Stimulated activated CD4-positive, alpha-beta T cell treated with anti-CD3 and anti-CD28 coated beads, Interleukin-12 subunit alpha, Interleukin-12 subunit beta, amount 100 ng/mL, for 4 hours (primary cell): ENCODE results near the gene MBNL2.

ENCODE experiments used
- DNase-seq: peaks from one replicate; pipeline ENCODE4 v3.0.0-alpha.2; 2020

MBNL2 gene

GRCh38 chr13:97235549-97236231 is 13.6 kb downstream of the MBNL2 start:
- no peak for DNase-seq

- DNase-seq: no peak
These were observed 15.3 kb downstream of the MBNL2 start for GRCh38 chr13:97237388-97237787.

GRCh38 chr13:97238432-97238831 is 16.3 kb downstream of the MBNL2 start:
- DNase-seq: no peak

- DNase-seq: no peak
These were observed 16.8 kb downstream of the MBNL2 start for GRCh38 chr13:97238883-97239282.

- DNase-seq: no peak
These were observed 17.2 kb downstream of the MBNL2 start for GRCh38 chr13:97239306-97239705.

DNA sequence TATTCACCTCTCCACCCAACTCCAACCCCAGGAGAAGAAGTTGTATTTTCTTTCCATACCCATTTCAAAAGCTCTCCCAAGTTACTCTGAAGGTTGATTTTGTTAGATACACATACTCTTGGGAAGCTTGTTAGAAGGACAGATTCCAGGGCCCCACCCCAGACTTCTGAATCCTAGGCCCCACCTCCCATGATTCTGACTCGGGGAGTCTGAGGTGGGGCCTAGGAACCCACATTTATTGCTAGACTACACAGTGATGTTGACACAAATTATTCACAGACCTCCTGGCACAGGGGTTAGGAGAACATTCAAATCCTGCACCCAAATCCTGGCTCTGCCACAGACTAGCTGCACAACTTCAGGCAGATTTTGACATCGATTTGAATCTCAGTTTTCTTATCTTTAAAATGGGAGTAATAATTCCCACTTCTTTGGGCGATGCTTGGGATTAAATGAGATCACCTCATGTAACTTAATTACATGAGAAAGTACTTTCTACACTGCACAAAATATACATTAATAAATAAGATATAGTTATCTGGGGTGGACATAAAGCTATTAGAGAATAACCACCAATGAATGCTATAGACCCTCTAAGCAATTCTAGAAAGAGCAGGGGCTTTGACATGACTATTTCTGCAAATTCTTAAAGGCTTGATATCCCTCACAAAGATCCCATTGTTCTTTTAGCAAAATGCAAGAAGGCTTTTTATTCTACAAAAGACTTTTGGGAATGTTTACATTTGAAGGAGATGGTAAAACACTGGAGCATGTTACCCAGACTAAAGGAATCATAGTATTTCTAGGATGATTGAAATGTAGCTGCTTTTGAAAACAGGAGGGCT is 18.0 kb downstream of the MBNL2 start:
- no peak for DNase-seq

- DNase-seq: no peak
These were observed 18.9 kb downstream of the MBNL2 start for GRCh38 chr13:97240788-97241734.

GRCh38 chr13:97241761-97242160 is 19.6 kb downstream of the MBNL2 start:
- no peak for DNase-seq

- DNase-seq: no peak
These were observed 20.8 kb downstream of the MBNL2 start for GRCh38 chr13:97242755-97243497.

DNA sequence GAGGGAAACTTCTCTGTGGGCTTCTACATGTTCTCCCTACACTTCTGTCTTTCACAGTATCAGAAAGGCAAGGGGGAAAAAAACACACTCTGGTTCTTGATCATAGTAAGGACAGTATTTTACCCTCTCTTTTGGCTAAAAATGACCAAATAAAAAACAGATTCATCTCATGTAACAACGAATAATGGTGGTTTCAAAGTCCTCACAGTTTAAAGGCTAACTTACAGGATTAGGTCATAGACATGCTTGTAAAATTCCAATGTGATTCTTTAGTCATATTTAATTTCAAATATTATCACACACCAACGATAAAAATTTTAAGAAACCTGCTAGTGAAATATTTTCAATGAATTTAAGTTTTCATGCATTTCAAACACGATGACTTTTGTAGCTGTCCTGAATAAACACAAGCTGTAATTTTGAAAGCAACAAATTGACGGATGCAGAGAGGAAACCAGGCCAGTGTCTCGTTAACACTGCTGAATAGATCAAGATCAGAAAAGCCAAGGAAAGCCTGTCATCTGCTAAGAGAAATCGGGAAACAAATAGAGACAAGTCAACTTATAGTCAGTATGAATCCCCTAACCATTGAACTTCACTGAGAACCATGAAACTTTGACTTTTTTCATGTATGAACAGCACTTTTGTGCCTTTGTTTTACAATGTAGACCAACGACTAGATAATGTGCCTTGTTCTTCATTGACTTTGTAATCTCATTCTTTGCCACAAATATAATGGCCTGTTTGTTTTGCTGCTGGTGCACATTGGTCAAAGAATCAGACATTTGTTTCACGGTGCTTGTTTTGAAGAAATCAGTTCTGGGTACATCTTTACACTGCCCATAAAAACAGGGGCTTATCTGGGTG is 22.0 kb downstream of the MBNL2 start:
- DNase-seq: no peak

DNA sequence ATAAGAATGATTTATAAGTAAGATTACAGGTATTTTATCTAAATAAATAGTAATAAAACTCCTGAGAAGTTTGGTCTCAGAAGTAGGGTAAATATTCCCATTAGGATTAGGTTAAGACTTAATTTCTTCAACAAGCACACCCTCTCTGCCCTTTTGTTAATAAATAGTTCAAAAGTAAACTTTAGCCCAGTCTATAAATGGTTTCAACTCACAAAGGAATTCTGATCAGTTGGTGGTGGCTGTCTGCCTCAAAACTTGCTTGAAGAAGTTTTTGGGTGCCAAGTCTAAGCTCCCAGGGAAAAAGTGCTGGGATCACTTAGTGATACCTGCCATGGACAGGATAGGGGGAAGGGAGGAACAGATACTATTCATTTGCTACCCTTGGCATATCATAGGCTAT is 22.9 kb downstream of the MBNL2 start:
- DNase-seq: no peak

- no peak for DNase-seq
These were observed 24.5 kb downstream of the MBNL2 start for GRCh38 chr13:97246596-97247158.

DNA sequence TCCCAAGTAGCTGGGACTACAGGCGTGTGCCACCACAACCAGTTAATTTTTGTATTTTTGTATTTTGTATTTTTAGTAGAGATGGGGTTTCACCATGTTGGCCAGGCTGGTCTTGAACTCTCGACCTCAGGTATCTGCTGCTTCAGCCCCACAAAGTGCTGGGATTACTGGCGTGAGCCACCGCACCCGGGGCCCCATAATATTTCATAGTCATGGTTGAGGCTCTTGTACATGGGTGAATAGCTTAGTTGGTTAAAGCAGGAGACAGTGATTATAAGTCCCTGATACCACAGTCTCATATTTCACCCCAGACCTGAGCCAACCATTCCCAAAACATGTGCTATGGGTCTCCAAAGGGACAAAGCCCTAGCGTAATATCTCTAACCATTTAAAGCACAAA is 26.1 kb downstream of the MBNL2 start:
- no peak for DNase-seq

DNA sequence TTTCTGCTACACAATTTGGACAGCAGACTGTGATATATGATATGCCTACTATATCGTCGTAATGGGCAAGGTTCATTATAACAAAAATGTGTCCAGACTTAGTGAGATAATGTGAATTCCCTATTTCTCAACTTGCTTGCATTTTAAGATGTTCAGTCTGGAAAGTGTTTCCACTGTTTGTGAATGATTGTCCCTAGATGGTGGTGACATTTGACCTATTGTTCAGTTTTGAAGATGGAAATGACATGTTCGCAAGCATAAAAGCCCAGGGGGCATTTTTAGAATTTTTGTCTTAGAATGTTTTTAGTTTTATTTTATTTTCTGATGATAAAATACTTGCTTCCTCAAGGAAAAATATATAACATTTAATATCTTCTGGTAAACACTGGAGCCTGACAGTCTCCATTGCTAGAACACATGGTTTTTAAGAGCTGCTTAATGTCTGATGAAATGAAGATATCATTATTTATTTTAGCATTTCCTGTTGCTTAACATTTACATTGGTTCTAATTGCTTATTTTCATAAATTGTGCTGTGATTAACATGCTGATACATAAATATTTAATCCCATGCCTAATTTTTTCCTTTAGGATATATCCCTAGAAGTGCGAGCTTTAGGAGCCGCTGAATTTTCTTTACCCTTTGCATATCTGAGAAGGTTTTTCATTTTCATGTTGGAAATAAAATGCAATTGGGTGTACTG is 27.1 kb downstream of the MBNL2 start:
- no peak for DNase-seq

GRCh38 chr13:97249796-97250495 is 27.8 kb downstream of the MBNL2 start:
- no peak for DNase-seq

DNA sequence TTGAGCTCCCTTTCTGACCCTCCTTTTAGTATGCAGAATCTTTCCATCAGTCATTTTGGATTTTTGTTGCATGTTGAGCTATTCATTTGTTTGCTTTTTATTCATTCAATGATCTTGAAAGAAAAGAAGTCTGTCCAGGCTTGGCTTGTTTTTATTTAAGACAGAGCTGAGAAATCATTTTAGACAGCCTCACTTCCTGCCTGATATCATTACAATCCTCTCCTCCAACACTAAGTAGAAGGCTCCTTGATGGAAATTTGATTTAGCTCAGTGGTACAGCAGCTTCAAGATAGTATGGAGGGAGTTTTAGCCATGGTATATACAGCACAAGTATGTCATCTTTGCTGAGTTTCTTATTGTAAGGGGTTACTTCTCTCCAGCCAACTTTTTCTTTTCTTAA is 28.4 kb downstream of the MBNL2 start:
- DNase-seq: no peak

DNA sequence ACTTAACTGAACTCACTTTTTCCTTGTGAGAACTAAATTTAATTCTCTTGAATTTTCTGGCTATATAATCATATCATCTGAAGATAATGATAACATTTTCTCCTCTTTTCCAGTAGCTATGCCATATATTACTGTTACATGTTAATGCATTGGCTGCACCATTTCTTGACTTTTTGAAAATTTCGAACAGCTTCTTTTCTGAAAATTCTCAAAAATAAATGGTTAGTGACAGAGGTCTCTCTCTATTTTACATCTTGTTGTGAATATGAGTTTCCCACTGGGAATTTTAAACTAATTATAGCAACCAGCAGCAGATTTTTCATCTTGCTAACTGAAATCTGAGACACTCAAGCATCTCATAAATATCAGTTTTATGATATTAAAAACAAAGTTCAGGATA is 30.6 kb downstream of the MBNL2 start:
- no peak for DNase-seq

DNA sequence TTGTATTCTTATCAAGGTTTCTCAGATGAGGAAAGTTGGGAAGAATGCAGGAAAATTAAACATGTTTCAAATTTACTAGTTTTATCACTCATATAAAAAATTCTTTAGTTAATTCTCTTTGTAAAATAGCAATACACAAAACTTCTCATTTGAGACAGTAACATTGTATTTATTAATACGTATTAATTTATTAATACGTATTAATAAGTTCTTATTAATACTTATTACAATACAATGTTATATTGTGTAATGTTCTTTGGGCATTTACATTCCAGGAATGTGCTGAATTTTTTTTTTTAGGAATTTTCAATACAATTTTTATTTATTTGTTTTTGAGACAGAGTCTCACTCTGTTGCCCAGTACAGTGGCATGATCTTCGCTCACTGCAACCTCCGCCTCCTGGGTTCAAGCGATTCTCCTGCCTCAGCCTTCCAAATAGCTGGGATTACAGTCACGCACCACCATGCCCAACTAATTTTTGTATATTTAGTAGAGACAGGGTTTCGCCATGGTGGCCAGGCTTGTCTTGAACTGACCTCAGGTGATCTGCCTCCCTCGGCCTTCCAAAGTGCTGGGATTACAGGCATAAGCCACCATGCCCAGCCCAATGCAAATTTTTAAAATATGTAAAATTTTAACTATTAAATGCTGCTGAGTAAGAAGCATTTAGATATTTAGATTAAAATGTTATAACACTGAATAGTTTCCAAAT is 31.6 kb downstream of the MBNL2 start:
- no peak for DNase-seq

DNA sequence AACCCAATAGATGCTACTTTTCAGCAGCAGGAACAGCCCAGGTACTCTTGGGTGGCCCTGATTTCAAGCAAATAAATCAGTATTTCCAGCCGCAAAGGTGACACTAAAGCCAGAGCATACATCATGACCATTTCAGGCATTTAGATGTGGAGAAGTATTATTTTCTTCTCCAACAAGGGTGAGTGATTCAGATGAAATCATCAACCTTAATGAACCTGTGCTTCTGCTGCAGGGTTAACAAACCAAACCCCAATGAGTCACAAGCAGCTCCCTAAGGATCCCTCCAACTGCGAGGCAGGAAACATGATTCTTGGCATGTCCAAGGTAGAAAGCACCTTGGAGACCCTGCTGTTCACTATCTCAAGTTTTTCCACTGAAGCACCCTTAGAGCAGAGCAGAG is 32.7 kb downstream of the MBNL2 start:
- no peak for DNase-seq
